A549 (cell line): ENCODE data around the gene PDK4.

Experiments
- EP300 ChIP-seq, 2 experiments: fragments of >200 bp; sonication (Bioruptor Twin); formaldehyde crosslinking; IDR thresholded peaks; 2 replicates in 1 of 2; 3 replicates in 1 of 2; pipeline ENCODE4 v1.6.1; 2016 to 2017
- KDM5A ChIP-seq: fragments of 200-600 bp; sonication (generic); IDR thresholded peaks from 2 replicates; pipeline ENCODE4 v1.6.1; 2016; ENCODE audit warnings: antibody characterized with exemption, mild to moderate bottlenecking
- RAD21 ChIP-seq, 2 experiments: fragments of >200 bp in 1 of 2; sonication (Bioruptor Twin) in 1 of 2; formaldehyde crosslinking in 1 of 2; IDR thresholded peaks in 1 of 2; conservative IDR thresholded peaks in 1 of 2; 2 replicates in 1 of 2; 3 replicates in 1 of 2; pipeline ENCODE4 v1.6.1; 2012 to 2018; ENCODE audit warnings: inconsistent platforms in 1 of 2
- RCOR1 ChIP-seq: fragments of 150-350 bp; IDR thresholded peaks from 2 replicates; pipeline ENCODE4 v1.6.1; 2014; ENCODE audit warnings: antibody characterized with exemption, low read length, low read depth
- ZFP36 ChIP-seq: fragments of 450-650 bp; IDR thresholded peaks from 2 replicates; pipeline ENCODE4 v1.6.1; 2014; ENCODE audit warnings: borderline replicate concordance; ENCODE audit not compliant: partially characterized antibody
- TF ChIP-seq, protein P1 (sequence below): fragments of >200 bp; sonication (Bioruptor Twin); formaldehyde crosslinking; IDR thresholded peaks from 3 replicates; pipeline ENCODE4 v1.5.1; 2016
- TF ChIP-seq, protein P2 (sequence below): fragments of 450-650 bp; IDR thresholded peaks from 2 replicates; pipeline ENCODE4 v1.6.1; 2014; ENCODE audit warnings: antibody characterized with exemption
- TF ChIP-seq, protein P3 (sequence below): fragments of 150-350 bp; IDR thresholded peaks from 2 replicates; pipeline ENCODE4 v1.6.1; 2014; ENCODE audit warnings: low read depth, mild to moderate bottlenecking, low read length

DNA sequence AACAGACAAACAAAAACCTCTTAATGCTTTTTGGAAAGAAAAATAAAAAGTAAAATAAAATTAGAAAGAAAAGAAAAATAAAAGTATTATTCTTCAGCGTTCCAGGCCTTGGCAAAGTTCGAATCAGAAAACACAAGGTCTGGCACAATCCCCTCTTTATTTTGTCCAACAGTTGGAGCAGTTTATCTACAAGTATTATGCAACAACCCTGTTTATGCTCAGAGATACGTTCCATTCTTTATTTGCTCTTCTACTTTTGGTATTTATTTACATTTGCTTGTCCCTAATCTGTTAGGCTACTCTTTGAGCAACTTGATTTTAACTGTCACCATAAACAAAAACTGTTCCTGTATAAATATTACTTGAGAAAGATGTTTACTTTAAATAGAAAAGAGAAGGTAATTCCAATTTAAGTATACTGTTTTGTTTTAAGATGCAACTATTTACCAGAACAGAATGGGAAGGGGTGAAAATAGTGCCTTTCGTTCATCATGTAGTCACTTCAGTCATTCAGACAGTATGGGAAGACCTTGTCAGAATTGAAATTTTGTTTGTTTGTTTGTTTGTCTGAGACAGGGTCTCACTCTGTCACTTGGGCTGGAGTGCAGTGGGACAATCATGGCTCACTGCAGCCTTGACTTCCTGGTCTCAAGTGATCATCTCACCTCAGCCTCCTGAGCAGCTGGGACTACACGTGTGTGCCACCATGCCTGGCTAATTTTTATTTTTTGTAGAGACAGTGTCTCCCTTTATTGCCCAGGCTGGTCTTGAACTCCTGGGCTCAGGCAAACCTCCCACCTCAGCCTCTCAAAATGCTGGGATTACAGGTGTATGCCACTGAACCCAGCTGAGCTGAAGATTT lies 5.7 kb downstream of the PDK4 start:
- TF ChIP-seq EP300 (IDR thresholded peaks at IDR 0.05) (no peak), ZFP36 (no peak), KDM5A (no peak), RCOR1 (no peak), RAD21 (conservative IDR thresholded peaks at IDR 0.05 in 1 of 2, IDR thresholded peaks at IDR 0.05 in 1 of 2) (no peak)
- TF ChIP-seq, protein P1, sequence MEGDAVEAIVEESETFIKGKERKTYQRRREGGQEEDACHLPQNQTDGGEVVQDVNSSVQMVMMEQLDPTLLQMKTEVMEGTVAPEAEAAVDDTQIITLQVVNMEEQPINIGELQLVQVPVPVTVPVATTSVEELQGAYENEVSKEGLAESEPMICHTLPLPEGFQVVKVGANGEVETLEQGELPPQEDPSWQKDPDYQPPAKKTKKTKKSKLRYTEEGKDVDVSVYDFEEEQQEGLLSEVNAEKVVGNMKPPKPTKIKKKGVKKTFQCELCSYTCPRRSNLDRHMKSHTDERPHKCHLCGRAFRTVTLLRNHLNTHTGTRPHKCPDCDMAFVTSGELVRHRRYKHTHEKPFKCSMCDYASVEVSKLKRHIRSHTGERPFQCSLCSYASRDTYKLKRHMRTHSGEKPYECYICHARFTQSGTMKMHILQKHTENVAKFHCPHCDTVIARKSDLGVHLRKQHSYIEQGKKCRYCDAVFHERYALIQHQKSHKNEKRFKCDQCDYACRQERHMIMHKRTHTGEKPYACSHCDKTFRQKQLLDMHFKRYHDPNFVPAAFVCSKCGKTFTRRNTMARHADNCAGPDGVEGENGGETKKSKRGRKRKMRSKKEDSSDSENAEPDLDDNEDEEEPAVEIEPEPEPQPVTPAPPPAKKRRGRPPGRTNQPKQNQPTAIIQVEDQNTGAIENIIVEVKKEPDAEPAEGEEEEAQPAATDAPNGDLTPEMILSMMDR: no peak
- TF ChIP-seq, protein P2, sequence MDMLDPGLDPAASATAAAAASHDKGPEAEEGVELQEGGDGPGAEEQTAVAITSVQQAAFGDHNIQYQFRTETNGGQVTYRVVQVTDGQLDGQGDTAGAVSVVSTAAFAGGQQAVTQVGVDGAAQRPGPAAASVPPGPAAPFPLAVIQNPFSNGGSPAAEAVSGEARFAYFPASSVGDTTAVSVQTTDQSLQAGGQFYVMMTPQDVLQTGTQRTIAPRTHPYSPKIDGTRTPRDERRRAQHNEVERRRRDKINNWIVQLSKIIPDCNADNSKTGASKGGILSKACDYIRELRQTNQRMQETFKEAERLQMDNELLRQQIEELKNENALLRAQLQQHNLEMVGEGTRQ: no peak
- TF ChIP-seq, protein P3, sequence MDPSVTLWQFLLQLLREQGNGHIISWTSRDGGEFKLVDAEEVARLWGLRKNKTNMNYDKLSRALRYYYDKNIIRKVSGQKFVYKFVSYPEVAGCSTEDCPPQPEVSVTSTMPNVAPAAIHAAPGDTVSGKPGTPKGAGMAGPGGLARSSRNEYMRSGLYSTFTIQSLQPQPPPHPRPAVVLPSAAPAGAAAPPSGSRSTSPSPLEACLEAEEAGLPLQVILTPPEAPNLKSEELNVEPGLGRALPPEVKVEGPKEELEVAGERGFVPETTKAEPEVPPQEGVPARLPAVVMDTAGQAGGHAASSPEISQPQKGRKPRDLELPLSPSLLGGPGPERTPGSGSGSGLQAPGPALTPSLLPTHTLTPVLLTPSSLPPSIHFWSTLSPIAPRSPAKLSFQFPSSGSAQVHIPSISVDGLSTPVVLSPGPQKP: no peak
